ENCODE results near the gene MAP6.

MAP6 gene

DNA sequence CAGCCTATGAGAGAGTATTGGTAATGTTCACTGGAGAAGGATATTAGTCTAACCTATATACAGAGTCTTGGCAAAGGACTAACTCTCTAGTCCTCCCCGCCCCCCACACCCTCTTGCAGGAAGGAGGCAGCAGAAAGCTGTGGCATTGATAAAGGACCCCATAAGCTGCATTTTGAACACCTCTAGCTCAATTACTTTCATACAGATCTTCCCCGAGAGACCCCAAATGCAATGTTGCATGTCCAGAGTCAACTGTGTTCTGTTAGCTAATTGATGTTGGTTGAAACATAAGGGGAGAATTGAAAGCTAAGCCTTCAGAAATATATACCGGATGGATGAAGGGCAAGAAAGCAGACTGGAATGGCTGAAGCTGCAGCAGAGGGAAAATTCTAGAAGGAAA lies 2.8 kb downstream of the MAP6 start:
- DNase-seq (ENCODE audit: low spot score): no peak

DNA sequence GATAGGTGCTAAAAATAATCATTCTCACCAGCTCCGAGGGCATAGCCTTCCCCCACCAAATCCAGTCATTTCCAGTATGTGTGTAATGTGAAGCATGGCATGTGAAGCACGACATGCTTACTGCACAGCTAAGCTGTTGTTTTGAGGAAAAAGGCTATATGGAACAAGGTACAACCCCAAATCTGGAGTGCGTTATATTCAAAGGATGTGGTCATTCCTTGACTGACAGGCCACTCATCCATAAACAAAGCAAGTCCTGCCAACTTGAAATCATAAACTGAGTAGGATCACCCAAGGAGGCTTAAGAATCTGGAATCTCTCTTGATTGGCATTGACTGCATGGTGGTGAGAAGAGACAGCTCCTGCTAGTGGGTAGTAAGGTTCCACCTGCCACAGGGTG lies 3.7 kb downstream of the MAP6 start:
- no peak for DNase-seq (ENCODE audit: low spot score)

DNA sequence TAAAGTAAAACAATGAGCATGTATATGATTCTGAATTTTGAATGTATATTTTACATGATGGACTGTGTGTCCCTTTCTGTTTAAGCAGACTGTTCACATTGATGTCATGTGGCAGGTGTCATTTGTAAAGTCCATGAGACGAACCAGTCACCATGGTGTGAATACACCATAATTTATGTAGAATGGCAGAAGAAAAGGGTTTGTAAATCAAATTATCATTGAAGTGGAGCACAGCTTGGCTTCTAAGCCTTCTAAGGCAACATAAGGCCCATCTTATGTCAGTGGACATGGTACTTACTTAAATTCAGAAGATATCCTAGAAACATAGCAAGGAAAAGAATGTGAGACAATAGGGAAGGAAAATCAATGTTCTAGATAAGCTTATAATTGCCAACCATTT lies 4.4 kb downstream of the MAP6 start:
- no peak for DNase-seq (ENCODE audit: low spot score)

DNA sequence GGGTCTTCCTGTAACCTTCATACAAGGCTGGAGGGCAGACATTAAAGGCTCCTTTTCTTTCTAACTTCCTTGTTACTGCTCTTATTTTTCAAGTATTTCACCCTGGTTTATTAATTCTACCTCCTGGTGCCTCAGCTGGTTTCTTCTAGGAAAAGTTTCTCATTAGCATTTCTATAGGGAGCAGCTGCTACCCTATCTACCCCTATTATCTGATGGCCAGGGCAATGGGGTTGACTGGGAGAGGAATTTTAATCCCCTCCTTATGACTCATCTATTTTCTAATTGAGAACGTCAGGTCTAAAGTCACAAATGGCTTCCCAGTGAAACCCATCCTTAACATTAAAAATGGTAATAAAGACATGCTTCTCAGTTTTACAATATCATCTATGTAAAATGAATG lies 5.0 kb downstream of the MAP6 start:
- no peak for DNase-seq (ENCODE audit: low spot score)

DNA sequence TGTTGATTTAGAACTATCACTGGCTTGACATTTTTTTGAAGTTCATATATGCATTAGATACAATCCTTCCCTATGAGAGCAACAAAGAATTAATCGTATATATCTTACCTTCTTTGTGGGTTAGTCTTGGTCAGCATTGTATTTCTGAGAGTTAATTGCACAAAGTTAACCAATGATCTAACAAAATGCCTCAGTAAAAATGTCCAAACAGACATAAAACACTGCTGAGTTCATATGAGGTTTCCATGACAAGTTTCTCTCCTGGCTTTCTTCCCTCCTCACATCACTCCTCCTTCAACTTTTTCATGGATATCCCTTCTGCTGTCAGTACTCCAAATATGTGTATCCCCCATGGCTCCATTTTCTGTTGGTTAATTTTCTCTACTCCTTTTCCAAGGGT lies 9.0 kb downstream of the MAP6 start:
- DNase-seq (ENCODE audit: low spot score): no peak

DNA sequence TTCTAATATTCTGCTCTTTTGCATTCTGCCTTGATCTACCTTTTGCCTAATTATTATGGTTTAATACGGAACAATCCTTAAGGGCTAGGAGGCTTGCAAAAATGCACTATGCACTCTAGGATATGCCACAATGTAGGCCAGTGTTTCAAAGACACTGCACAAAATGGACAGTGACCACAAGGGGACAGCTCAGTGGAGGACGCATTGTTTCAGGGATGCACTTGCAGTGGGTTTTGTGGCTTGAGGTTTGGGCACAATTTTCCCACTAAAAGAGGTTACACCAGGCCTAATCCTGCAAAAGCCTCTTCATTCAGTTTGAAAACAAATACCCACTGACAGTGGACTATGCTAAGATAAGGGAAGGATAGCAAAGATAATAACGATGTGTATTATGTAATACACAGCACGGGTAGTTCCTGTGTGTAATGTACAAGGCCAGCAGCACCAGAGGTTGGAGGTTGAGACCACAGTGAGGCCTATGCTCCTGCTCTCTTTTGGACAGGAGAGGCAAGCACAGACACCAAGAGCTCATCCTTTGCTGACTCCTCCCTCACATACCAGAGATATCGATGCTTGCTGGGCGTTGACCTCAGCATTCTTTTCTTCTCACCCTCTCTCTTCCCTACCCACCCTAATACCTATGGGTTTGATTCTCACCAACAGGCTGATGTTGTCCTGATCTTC lies 12.7 kb downstream of the MAP6 start:
- no peak for DNase-seq (ENCODE audit: low spot score)

DNA sequence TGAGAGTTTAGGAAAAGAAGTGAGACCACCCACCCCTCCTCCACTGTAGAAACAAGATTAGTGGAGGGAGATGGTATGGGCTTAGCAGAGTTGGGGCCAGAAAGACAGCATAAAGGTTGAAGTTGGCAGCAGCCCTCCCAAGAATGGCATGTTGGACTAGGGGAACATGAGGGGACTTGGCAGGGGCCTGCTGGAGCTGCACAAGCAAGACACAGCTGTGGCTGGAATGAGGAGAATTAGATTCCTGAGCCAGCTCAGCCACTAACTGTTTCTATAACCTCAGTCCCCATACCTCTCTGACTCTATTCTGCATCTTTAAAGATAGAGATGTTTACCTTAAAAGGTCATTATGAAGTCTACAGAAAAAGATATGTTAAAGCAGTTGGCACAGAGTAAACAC lies 13.2 kb downstream of the MAP6 start:
- DNase-seq (ENCODE audit: low spot score): no peak

DNA sequence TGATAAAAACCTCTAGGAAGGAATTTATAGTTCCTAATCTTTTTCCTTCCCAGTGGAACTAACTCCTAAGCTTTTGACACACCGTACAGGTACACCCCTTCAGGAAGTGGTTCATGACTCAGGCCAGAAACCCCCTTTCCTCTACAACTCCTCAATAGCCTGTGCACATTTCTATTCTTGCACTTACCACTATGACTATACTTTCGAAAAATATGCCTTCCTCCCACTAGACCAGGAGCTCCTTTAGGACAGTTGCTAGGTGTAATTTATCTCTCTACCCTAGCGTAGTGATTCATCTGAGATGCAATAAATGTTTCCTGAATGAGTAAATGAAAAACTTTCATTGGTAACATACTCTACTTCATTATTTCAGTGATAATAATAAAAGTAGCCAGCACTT lies 14.5 kb downstream of the MAP6 start:
- DNase-seq (ENCODE audit: low spot score): no peak

DNA sequence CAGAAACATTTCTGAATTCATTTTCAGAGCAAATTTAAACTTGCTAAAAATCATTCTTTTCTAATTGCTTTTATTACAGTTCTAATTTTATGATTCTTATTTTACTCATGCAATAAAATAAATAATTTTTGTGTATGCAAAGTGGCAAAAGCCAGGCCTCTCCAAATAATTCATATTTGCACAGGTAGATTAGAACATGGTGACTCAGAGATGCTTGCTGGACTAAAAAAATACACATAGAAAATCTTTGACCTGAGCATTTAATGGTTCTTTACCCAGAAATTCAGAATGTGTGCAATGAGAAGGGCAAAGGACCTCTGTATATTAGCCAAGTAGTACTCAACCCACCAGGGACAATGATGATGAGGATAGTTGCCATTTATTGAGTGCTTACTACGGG lies 15.3 kb downstream of the MAP6 start:
- DNase-seq (ENCODE audit: low spot score): no peak

DNA sequence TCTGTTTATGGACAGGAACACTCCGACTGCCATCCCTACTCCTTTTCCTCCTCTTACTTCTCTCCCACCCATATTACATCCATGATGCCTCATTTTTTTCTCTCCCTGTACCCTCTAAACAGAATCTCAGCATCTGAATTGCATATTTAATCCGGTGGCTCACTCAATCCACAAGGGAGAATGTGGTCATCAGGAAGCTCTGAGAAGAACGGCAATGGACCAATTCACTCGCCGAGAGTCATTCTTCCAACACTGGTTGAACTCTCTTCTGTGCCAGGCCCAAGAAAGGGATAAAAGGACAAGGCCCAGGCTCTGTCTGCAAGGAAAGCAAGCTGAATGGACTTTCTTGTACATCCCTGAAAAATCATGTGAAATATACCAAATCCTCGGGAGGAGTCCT lies 15.9 kb downstream of the MAP6 start:
- no peak for DNase-seq (ENCODE audit: low spot score)

DNA sequence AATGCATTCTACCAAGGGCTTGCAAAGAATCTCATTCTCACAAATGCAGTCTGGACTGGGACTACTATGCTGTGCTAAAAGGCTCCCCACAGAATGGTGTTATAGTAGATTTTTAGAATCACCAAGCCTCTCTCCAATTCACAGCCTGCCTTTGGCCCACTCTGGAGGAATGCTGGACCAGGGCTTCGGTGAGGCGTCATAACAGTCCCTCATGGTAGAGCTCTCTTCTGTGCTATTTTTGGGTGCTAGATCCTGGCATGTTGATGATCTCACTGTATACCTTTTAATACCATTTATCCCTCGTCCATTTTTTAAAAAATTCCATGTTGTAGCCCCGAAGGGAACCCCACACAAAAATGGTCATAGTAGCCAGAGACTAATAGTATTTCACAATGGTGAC lies 17.6 kb downstream of the MAP6 start:
- no peak for DNase-seq (ENCODE audit: low spot score)

DNA sequence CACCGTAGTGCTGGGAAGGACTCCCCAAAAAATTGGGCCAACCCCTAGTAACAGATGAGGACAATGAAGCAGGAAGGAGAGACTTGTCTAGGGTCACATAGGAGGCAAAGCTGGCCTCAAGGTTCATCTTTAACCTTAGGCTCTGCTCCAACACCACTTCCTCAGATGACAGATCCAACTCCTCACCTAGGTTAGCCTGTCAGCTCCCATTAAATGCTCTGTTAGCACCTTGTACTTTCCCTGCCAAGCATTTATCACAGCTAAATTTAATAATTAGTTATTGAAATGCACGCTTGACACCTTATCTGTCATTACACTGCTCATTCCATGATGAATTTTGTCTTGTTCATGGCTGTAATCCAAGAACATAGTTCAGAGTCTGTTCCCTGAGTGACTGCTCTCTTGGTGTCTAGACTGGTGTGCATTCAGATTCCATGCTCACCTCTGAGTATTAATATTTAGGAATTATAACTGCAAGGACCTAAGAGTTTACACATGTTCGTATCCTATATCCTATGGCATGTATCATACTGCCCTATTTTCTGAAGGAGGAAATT lies 18.6 kb downstream of the MAP6 start:
- no peak for DNase-seq (ENCODE audit: low spot score)

DNA sequence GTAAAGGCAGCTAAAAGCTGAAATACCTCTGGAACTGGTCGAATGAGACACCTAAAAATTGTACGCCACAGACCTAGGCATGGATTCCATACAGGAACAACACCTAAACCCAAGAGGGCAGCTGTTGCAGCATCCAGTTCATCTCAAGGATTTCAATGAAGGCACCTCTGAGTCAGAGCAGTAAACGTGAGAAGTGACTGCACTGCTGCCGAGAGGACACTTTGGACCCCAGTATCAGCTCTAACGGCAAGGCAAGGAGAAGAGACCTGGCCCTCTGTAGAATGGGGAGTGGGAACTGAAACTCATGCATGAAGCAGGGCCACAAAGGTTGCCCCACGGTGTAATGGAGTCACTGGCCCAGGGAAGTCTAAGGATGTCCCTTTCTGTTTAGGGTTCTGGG lies 23.9 kb downstream of the MAP6 start:
- no peak for DNase-seq (ENCODE audit: low spot score)

DNA sequence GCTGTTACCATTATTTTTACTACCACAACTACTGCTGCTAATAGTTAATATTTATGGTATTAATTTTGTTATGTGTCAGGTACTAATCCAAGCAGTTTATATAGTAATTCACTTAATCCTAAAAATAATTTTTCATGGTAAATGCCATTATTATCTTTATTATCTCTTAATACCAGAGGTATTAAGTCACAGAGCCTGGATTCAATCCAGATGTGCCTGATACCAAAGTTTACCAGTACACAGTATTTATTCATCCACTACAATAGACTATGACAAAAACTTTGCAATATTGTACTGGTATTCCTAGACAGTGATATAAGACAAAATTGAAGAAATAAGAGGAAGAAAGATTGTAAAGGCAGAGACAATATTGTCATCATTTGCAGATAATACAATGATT lies 24.5 kb downstream of the MAP6 start:
- DNase-seq (ENCODE audit: low spot score): no peak

DNA sequence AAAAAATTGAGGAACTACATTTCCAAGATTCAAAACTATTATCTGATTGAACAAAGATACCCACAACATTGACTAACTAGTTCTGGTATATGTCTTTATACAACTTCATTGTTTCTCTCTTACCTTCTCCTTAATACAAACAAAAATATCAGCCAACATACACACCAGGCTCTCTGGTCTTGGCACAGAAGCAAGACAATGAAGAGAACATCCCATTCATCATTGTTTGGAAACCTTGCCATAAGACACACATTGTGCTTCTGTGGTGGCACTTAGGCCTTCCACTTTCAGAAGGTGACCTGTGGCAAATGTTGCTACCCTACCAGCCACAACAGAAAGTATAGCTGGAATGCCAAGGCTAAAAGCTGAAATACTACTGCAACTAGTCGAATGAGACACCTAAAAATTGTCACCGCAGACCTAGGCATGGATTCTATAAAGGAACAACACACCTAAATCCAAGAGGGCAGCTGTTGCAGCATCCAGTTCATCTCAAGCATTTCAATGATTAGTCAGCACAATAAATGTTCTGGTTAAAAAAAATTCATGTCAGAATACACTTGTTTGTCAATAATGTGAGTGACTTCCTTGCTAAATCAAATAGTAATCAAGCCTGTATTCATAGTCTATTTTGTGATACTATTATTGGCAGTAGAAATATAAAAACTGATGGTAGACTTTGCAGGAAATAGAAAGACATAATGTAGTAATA lies 26.3 kb downstream of the MAP6 start:
- no peak for DNase-seq (ENCODE audit: low spot score)

DNA sequence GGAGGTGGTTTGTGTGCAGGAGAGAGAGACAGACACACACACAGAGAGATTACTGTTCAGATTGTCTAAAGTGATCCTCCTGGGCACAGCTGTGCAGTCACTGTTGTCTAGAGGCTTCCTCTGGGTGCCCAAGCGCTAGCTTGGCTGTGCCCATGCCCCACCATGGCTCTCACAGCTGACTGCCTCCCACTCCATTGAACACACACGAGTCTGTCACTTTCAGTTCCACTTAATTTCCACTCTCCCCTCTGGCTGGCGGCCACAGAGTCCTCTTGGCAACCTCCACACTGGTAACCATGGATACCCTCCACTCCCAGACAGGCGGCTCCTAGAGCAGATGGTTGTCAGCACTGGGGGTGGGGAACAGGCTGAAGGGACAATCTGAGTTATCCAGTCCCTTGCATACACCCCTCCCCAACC lies 29.1 kb downstream of the MAP6 start:
- peak; percentile 63 for DNase-seq (ENCODE audit: low spot score)

DNA sequence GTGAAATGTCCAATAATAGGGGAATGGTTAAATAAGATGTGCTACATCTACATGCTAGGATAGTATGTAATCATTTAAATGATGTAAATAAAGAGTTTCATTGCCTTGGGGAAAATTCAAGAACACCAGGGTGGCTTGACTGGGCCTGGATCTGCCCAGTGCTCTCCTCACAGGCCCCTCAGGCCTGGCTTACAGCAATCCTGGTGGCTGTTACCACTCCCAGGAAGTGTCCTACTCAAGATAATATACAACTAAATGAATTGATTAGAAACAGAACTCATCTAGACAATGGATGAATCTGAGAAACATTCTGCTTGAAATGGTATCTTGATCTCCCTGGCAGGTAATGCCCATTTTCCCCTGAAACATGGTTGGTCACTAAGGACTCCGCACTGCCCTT lies 30.8 kb downstream of the MAP6 start:
- DNase-seq (ENCODE audit: low spot score): no peak

DNA sequence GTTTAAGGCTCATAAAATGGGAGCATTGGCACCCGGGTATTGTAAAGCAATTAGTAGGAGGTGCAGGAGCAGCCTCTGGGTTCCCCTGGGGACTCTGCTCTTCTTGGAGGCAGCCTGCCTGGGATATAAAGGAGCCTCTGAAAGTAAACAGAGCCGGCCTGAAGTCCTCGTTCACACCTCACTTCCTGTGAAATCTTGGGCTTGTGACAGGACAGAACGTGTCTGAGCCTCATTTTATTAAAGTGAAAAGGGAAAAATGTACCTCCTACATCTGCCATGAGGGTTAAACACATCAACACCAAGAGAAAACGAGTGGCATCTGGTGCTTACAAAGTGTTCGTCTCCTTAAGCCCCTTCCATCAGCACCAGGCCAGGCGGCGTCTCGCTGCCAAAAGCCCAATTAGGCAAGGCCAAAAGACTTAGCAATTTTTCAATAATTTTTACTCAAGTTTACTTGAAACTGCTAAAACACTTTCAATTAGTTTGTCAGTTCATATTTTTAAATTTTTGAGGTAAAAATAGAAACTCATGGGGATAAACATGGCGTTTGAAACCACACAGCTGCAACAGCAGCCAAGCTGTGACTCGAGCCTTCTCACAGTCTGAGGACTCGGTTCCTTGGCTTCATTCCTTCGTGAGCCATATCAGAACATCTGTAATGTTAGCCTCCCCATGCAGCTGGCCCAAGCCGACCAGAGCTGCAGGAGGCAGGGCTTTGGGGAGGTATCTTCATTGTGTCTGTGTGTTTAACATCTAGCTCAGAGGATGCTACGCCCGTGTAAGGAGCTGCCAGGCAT lies 33.6 kb downstream of the MAP6 start:
- DNase-seq (ENCODE audit: low spot score): no peak

DNA sequence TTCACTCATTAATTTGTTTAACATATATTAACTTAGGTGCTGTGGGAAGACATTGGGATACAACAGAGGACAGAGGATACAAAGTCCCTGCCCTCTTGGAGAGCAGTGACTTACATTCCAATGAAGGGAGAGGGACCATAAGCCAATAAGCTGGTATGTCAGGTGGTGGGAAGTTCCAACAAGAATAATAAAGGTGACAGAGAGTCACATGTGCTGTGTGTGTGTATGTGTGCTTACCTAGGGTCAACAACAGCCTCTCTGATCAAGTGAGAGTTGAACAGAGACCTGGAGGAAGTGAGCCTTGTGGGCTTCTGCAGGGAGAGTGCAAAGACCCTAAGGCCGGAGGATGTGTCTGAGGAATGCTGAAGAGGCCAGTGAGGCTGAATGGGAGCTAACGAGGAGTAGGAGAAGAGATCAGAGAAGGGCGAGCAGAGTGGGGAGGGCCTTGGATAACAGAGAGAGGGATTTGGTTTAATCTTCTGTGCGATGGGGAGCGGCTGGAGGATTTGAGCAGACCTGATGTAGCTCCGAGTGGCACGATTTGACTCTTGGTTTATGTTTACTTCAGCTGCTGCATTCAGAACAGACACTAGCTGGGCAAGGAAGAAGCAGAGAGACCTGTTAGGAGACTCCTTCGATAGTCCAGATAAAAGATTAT lies 35.3 kb downstream of the MAP6 start:
- DNase-seq (ENCODE audit: low spot score): no peak

DNA sequence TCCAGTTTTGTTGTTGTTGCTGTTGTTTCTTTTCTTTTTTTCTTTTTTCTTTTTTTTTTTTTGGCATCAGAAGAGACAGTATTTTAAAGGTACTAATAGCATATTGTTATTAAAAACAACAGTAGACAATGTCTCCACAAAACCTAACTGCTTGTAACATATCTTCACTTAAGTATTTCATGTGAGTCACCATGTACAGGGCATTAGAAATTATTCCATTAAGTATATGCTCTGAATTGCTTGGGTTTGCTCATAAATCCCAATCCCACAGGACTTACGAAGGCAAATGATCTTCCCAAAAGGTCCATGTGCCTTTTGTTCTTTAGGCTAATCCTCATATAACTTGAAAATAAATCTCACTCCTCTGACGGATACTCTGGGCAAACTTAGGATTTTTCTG lies 35.9 kb downstream of the MAP6 start:
- no peak for DNase-seq (ENCODE audit: low spot score)

DNA sequence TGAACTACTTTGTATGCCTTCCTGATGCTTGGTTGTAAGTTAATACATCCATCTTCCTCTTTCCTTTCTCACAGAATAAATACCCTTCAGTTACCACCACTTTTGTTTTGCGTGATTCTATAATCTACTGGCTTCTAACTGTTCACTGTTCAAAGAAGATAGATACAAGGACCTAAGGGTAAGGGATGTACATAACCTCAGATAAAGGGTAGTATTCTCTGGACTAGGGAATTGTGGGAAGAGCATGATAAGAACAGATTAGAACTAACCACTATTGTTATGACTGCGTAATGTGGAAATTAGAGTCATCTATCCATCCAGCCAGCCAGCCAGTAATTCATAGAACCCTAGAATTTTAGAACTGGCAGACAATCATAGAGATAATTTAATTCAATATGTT lies 36.4 kb downstream of the MAP6 start:
- no peak for DNase-seq (ENCODE audit: low spot score)

DNA sequence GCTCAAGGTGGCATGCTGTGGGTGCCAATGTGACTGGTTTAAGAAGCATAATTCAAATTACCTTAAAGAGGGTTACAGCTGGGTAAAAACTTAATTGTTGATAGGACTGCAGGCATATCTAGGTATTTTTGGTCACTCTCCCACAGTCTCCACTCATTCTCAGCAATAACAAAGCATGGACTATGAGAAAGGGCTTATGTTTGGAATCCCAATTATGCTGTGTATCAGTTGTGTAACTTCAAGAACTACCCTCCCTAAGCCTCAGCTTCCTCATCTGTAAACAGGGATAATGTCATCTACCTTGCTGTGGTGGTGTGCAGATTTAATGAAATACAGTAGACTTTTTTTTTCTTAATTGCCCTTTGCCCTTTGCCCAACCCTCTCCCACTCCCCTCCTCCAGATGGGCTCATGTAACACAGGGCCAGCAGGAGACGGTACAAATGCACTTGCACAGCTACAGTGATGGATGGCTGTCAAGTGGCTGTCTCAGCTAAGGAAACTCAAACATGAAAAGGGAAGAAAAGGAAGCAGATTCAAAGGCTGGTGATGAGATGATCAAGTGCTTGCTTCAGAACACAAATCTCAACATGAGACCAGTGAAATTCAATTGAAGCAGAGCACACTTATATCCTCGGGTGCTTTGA lies 37.6 kb downstream of the MAP6 start:
- DNase-seq (ENCODE audit: low spot score): no peak
